G401.6 (cell line): Measurements from ENCODE around the gene OR8B4.
A peak's percentile ranks its signal among the peaks of the same experiment; 100 is the strongest.
"Not testable (repeated sequence)": the region's sequence is repeated elsewhere in the genome, so short reads cannot be mapped to it uniquely, and the experiment has no call there.

Experiments used
- FAIRE-seq: peaks from 2 replicates; lab custom pipeline; 2012; peaks lifted over from hg19 to GRCh38; lab: Jason Lieb, UNC

The OR8B4 gene

GRCh38 chr11:124424384-124424921 is at the start of gene OR8B4:
TSS of gene OR8B4 (minus strand) at chr11:124424871. CDS start at chr11:124424871, 0 bp downstream.
- no peak for FAIRE-seq

- no peak for FAIRE-seq
Measured at GRCh38 chr11:124474079-124474478, 49.4 kb upstream of the OR8B4 start.

- no peak for FAIRE-seq
Measured at GRCh38 chr11:124473476-124473875, 48.8 kb upstream of the OR8B4 start.

GRCh38 chr11:124470561-124471227 is 46.0 kb upstream of the OR8B4 start:
- FAIRE-seq: no peak

GRCh38 chr11:124467381-124467927 is 42.8 kb upstream of the OR8B4 start:
- no peak for FAIRE-seq

- no peak for FAIRE-seq
Measured at GRCh38 chr11:124465368-124465767, 40.7 kb upstream of the OR8B4 start.

- FAIRE-seq: no peak
Measured at GRCh38 chr11:124463990-124464389, 39.3 kb upstream of the OR8B4 start.

- FAIRE-seq: no peak
Measured at GRCh38 chr11:124463324-124463723, 38.7 kb upstream of the OR8B4 start.

GRCh38 chr11:124460459-124460858 is 35.8 kb upstream of the OR8B4 start:
- no peak for FAIRE-seq

GRCh38 chr11:124459379-124459778 is 34.7 kb upstream of the OR8B4 start:
- not testable (repeated sequence) for FAIRE-seq

- FAIRE-seq: no peak
Measured at GRCh38 chr11:124454552-124454951, 29.9 kb upstream of the OR8B4 start.

GRCh38 chr11:124446916-124447315 is 22.2 kb upstream of the OR8B4 start:
- no peak for FAIRE-seq

GRCh38 chr11:124445646-124446150 is 21.0 kb upstream of the OR8B4 start, which contains the start of gene OR8B8:
TSS of gene OR8B8 (minus strand) at chr11:124445696. CDS start at chr11:124441085, 4,611 bp downstream.
- no peak for FAIRE-seq

- no peak for FAIRE-seq
Measured at GRCh38 chr11:124442847-124443246, 18.2 kb upstream of the OR8B4 start.

GRCh38 chr11:124442442-124442841 is 17.8 kb upstream of the OR8B4 start:
- FAIRE-seq: no peak

GRCh38 chr11:124441519-124441918 is 16.8 kb upstream of the OR8B4 start:
- no peak for FAIRE-seq

- no peak for FAIRE-seq
Measured at GRCh38 chr11:124441081-124441480, 16.4 kb upstream of the OR8B4 start.

GRCh38 chr11:124440608-124441007 is 15.9 kb upstream of the OR8B4 start:
- FAIRE-seq: no peak

- no peak for FAIRE-seq
Measured at GRCh38 chr11:124434699-124435098, 10.0 kb upstream of the OR8B4 start.

- FAIRE-seq: no peak
Measured at GRCh38 chr11:124429599-124429998, 4.9 kb upstream of the OR8B4 start.

GRCh38 chr11:124421043-124421442 is 3.6 kb downstream of the OR8B4 start:
- no peak for FAIRE-seq

GRCh38 chr11:124415356-124415923 is 9.2 kb downstream of the OR8B4 start:
- FAIRE-seq: peak; percentile 95

GRCh38 chr11:124409906-124410305 is 14.8 kb downstream of the OR8B4 start:
- FAIRE-seq: no peak
